Stimulated activated CD4-positive, alpha-beta T cell treated with anti-CD3 and anti-CD28 coated beads, Interleukin-1b, Interleukin-23, amount 100 ng/mL, for 24 hours (primary cell): ENCODE results near the gene LPCAT4.
A peak's percentile ranks its signal among the peaks of the same experiment; 100 is the strongest.
"Not testable (repeated sequence)": the region's sequence is repeated elsewhere in the genome, so short reads cannot be mapped to it uniquely, and the experiment has no call there.

Source experiments
- DNase-seq, 4 experiments: peaks; one replicate each; pipeline ENCODE4 v3.0.0-alpha.2; 2020; ENCODE audit warnings: low read depth in 4 of 4, low spot score in 1 of 4

The LPCAT4 gene

GRCh38 chr15:34367101-34368081 lies at the start of gene LPCAT4:
LPCAT4 (minus strand) TSS chr15:34367196; CDS start chr15:34367100, 96 bp downstream.
- DNase-seq = peak; percentile 67 to 85 (median 76)

GRCh38 chr15:34409511-34409910 lies 42.5 kb upstream of the LPCAT4 start:
- not testable (repeated sequence) for DNase-seq

DNA sequence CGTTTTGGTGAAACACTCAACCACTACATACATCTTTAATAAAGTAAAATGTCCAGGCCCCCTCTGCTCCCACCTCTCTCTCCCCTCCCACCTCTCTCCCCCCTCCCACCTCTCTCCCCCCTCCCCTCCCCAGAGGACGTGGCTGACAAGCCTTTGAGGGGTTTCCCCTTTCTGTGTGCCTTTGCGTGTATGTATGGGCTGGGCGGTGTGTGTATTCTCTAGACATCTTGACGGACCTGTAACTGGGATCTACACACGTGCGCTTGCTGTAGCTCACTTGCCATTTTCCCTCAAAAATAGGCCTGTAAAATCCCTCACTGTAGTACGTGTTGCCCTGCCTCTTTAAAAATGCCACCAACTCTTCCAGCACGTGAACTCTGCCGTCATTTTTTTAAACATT lies 42.0 kb upstream of the LPCAT4 start:
- not testable (repeated sequence) for DNase-seq

- not testable (repeated sequence) for DNase-seq
Measured at GRCh38 chr15:34403899-34404298, 36.9 kb upstream of the LPCAT4 start.

DNA sequence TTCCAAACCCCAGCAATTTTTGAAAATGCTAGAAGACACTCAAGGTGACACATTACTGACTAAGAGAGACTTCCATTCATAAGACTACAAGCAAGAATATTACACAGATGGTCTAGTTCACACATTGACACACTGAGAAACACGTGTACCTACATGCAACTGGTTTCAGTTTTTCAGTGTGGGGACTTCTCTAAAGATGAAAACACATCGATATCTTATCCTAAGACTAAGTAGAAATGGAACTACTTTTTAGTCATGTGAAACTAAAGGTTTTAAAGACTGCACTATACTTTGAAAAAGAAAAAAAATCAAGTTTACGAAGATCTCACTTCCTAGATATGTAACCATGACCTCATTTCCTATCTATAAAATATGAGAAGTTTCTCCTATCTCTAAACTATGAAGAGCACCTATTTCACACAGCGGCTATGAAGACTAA lies 36.2 kb upstream of the LPCAT4 start:
- DNase-seq = not testable (repeated sequence)

DNA sequence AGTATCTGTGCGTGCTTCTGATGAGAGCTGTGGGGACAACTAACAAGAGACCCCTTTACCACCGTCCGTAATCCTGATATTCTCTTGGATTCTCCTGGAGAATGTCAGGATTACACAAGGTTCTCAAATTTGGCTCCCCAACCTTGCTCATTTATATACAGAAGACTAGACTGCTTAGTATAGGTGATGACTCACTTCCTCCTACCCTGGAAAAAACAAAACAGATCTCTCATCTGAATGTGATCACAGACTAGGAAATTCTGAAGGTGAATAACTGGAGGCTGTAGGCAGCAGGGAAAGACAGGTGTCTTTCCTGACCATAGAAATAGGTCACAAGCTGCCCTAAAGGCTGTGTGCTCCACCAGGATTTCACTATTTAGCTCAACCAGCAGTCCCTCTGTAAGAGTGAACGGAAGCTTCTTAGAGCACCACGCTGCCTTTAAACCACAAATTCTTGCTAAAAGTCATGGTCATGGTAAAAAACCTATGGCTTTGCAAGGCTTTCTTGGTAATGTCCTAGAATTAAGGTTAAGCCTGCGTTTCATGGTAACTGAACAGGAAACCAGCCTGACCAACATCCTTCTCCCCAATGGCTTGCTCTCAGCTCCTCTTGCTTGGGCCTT lies 30.8 kb upstream of the LPCAT4 start:
- not testable (repeated sequence) for DNase-seq

GRCh38 chr15:34392981-34393380 lies 26.0 kb upstream of the LPCAT4 start:
- not testable (repeated sequence) for DNase-seq

- DNase-seq = not testable (repeated sequence)
Measured at GRCh38 chr15:34389594-34390086, 22.6 kb upstream of the LPCAT4 start.

DNA sequence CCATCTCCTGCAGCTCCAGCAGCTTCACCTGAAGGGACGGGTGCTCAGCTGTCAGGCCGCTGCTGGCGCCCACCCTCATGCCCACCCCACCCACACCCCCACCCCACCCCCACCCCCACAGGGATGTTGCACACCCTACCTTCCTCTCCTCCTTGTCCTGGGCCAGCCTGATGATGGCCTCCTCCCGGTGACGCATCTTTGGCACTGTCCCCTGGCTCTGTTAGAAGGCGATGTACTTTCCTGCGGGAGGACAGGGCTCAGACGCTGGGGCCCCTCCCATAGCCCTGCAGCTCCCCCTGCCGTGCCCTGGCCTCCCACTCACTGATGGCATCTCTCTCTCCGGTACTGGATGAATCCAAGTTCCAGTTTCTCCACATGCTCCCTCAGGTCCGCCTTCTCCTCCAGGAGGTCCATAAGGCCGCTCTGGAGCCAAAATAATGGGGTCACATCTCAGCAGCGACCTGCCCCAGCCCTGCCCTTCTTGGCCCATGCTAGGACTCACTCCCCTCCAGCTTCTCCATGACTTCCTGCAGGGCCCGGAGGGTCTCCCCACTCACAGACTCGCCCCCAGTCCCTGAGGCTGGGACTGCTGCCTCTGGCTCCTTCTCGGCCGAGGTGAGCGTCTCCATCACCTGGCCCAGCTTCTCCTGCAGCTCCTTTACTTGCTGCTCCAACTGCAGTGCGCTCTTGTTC lies 15.0 kb upstream of the LPCAT4 start:
- DNase-seq = not testable (repeated sequence)

DNA sequence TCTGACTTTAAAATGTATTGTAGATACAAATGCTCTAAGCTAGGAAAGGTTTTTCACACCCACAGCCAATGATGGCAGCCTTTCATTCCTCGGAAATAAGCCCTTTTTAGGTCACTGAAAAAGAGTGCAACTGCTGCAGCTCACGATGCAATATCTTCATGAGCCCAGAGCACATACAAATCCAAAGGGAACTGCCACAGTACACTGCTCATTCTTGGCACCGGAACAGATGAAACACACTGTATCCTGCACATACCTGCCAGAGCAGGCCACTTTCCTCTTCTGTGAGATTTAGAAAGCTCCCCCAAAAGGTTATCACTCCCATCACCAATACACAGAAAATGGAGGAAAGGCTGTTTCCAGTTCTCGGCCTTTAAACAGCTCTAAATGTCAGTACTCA lies 13.5 kb upstream of the LPCAT4 start:
- DNase-seq = not testable (repeated sequence)

GRCh38 chr15:34376856-34377255 lies 9.9 kb upstream of the LPCAT4 start:
- no peak for DNase-seq

GRCh38 chr15:34375541-34375940 lies 8.5 kb upstream of the LPCAT4 start:
- not testable (repeated sequence) for DNase-seq

- no peak for DNase-seq
Measured at GRCh38 chr15:34374816-34375215, 7.8 kb upstream of the LPCAT4 start.

GRCh38 chr15:34373951-34374350 lies 7.0 kb upstream of the LPCAT4 start:
- no peak for DNase-seq

GRCh38 chr15:34370643-34371042 lies 3.6 kb upstream of the LPCAT4 start:
- no peak for DNase-seq

- no peak for DNase-seq
Measured at GRCh38 chr15:34370129-34370528, 3.1 kb upstream of the LPCAT4 start.

DNA sequence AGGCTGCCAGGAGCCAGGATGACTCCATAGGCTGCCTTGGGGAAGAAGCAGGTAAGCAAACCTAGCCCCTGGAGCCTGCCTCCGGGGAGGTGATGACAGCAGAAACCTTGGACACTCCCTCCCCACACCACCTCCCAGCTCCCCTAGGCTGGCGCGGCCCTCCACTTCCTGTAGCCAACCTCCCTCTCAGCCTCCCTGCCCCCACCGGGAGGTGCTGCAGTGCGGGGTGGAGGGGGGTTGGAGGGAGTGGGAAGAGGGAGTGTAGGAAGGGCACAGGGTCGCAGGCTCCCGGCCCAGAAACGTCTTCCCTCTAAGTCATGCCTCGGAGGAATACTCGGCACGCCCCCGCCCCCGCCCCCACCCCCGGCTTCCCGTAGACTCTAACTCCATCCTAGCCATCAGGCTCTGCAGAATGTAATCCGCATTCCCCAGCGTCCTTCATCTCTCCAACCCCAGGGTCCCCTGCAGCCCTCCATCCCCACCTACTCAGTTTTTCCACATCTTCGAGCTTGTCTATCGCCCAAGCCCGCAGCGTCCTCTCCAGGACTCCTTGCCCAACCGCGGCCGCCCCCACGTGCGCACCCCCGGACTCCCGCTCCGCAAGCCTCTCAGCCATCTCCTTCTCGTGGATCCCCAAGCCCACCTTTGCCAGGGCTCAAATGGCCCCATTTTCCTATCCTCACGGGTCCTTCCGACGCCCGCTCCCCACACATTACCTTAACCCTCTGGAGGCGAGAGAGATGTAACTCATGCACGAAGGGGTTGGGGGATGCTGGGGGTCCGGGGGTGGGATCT lies 528 bp downstream of the LPCAT4 start:
- peak in 2 of 4 experiments; percentile 35 to 48 for DNase-seq

- DNase-seq = no peak
Measured at GRCh38 chr15:34365836-34366235, 1.2 kb downstream of the LPCAT4 start.

DNA sequence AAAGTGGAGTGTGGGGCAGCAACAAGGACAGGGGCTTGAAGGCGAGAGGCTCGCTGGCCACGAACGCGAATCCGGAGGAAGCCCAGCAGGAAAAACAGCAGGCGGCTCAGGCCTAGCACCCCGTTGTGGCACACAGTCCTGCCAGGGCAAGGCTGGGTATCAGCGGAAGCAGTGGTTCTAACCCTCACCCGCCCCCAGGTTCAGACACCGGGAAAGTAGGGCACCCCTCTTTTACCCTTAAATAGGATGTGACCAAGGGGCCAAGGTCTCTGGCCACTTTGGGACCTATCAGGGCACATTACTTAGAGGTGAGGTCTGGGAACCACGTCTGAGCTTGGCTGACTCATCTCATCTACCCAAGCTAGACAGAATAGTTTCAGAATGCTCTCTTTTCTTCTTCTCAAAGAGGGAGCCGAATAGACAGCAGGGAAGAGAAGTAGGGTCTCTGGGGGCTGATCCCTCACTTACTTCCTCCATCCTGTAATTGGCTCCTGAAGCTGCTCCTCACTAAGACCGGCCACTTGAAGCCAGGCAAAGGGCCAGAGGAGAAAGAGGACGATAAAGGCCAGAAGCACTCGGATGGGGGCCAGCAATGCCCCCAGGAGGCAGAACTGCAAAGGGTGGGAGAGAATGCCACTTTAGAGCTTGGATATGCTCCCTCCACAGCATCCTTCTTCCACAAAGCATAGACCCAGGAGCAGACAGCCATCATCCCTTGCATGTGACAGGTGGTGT lies 1.7 kb downstream of the LPCAT4 start:
- no peak for DNase-seq

GRCh38 chr15:34364041-34364440 lies 3.0 kb downstream of the LPCAT4 start:
- no peak for DNase-seq
